GM12891 (cell line): ENCODE data around the gene C1orf116.

Experiments
- DNase-seq: peaks from one replicate; pipeline ENCODE4 v3.0.0; 2011; ENCODE audit warnings: low spot score; ENCODE audit not compliant: insufficient read length
- FAIRE-seq: peaks from 2 replicates; lab custom pipeline; 2011; peaks lifted over from hg19 to GRCh38; lab: Jason Lieb, UNC
- PAX5 ChIP-seq: IDR thresholded peaks from 2 replicates; pipeline ENCODE4 v1.6.1; 2011; ENCODE audit warnings: low read length, moderate library complexity, mild to moderate bottlenecking; ENCODE audit not compliant: insufficient read depth, severe bottlenecking
- POLR2A ChIP-seq: IDR thresholded peaks from 2 replicates; pipeline ENCODE4 v1.6.1; 2011; ENCODE audit warnings: low read depth, low read length, control low read depth
- POLR2AphosphoS5 ChIP-seq: IDR thresholded peaks from 2 replicates; pipeline ENCODE4 v1.6.1; 2011; ENCODE audit warnings: low read depth, low read length, control low read depth
- POU2F2 ChIP-seq: IDR thresholded peaks from 2 replicates; pipeline ENCODE4 v1.6.1; 2011; ENCODE audit warnings: low read depth, mild to moderate bottlenecking, control low read depth, low read length, moderate library complexity
- SPI1 ChIP-seq: IDR thresholded peaks from 2 replicates; pipeline ENCODE4 v1.6.1; 2011; ENCODE audit warnings: low read depth, low read length, control low read depth
- TAF1 ChIP-seq: IDR thresholded peaks from 2 replicates; pipeline ENCODE4 v1.6.1; 2011; ENCODE audit warnings: low read depth, low read length, control low read depth

C1orf116 gene

GRCh38 chr1:207026104-207026534, 6.4 kb downstream of the C1orf116 start:
- no peak for DNase-seq
- no peak for TF ChIP-seq SPI1
- TF ChIP-seq POU2F2, result no peak
- TF ChIP-seq TAF1, result no peak
- no peak for TF ChIP-seq POLR2AphosphoS5
- TF ChIP-seq POLR2A, result no peak
- no peak for TF ChIP-seq PAX5
- no peak for FAIRE-seq

GRCh38 chr1:207025146-207025880, 7.2 kb downstream of the C1orf116 start:
- TF ChIP-seq PAX5, result no peak
- TF ChIP-seq POLR2AphosphoS5, result no peak
- no peak for TF ChIP-seq POLR2A
- TF ChIP-seq TAF1, result no peak
- no peak for TF ChIP-seq SPI1
- no peak for TF ChIP-seq POU2F2
- DNase-seq (no peak), FAIRE-seq (no peak)

DNA sequence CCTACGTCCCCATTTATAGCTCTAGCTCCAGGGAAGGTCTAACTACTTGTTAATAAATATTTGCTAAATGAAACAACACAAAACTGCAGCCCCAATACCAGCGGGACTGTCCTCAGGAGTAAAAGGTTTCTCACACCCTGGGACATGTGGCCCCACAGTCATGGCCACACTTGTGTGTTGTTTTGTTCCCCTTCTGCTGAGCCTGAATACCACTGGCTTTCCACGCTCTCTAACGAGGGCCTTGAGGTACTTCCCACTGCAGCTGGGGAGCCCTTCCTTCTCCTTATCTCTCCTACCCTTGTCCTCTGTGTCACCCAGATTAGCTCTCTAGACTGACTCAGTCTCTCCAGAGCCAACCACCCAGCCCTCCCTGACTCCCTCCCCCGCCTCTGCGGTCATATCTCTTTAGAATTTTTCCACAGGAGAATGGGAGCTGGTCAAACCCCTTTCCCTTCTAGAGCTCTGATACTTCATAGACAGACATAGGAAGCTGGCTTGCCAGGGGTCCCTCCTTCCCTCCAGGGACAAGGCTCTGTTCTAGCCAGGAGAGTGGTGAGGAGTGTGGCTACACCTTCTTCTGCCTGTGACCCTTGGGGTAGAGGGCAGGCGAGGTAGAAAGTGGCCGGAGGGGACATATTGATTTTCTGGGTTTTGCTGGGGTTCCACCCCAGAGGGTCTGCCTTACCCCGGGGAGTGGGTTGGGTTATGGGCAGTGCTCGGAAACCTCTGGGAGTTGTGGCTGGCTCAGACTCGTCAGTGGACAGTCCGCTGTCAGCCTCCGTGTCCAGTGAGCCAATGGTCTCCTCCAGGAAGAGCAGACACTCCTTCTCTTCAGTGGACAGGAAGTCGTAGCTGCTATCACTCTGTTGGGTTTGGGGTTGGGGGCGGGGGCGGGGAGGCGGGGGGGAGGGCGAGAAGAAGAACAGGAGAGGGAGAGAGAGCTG, 8.1 kb downstream of the C1orf116 start:
- FAIRE-seq, result no peak
- no peak for DNase-seq
- TF ChIP-seq POLR2AphosphoS5 (no peak), PAX5 (no peak), SPI1 (no peak), POU2F2 (no peak), POLR2A (no peak), TAF1 (no peak)

GRCh38 chr1:207022996-207023679, 9.4 kb downstream of the C1orf116 start:
- FAIRE-seq (no peak), DNase-seq (no peak)
- TF ChIP-seq SPI1 (no peak), TAF1 (no peak), POLR2A (no peak), POLR2AphosphoS5 (no peak), PAX5 (no peak), POU2F2 (no peak)

- DNase-seq (no peak), FAIRE-seq (no peak)
- no peak for TF ChIP-seq POLR2AphosphoS5
Measured at GRCh38 chr1:207021876-207022596, 10.5 kb downstream of the C1orf116 start.

DNA sequence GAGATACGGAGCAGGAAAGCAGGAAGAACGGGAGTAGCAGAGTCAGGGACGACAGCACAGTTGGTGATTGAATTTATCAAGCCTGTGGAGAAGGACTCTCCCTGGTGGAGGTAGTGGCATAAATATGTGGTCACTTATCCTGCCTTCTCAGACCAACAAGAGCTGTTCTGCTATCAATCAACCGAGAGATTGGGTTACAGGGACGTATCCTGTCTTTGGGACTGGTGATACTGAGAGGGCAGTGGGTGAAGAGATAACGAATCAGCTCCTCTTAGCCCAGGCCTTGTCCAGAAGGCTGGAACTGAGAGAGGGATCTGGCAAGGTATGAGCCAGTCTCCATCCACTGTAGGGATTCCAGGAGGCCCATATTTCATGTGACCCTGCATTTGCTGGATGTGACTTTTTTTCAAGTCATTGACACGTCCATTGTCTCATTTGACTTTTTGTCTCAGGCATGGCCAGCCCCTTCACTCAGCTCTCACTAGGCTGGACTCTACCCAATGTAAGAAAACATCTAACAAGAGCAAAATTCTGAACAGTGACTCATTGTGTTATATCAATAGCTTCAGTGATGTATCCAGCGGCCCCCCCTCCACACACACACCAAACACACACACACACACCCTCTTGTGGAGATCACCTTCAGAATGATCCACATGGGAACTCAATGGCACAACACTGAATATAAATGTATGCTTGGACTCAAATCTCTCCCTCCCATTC, 11.3 kb downstream of the C1orf116 start:
- no peak for FAIRE-seq
- no peak for DNase-seq
- TF ChIP-seq TAF1 (no peak), POU2F2 (no peak), POLR2AphosphoS5 (no peak), SPI1 (no peak)

DNA sequence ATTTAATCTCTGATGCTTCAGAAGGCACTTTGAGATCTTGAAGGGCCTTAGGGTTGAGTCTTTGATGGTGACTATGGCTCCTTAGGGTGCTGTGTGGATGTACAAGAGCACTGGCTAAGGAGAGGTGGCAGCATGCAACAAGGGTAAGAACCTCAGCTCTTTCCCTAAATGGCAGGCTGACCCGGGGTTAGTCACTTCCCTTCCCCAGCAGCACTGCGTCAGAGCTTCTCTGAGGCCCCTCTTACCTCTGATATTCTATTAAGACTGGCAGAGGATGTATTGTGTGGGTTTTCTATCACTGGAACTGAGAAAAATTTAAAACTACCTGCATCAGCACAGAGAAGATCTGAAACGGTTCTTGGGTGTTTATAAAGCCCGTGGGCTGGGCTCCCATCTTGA, 11.8 kb downstream of the C1orf116 start:
- FAIRE-seq (no peak), DNase-seq (no peak)
- no peak for TF ChIP-seq TAF1
- no peak for TF ChIP-seq POLR2A
- no peak for TF ChIP-seq SPI1
- TF ChIP-seq POLR2AphosphoS5, result no peak
- no peak for TF ChIP-seq POU2F2
- TF ChIP-seq PAX5, result no peak

GRCh38 chr1:207020065-207020708, 12.4 kb downstream of the C1orf116 start:
- DNase-seq (no peak), FAIRE-seq (no peak)
- TF ChIP-seq PAX5 (no peak), TAF1 (no peak), POU2F2 (no peak), SPI1 (no peak), POLR2A (no peak), POLR2AphosphoS5 (no peak)
